Amniotic epithelial cell (primary cell): Measurements from ENCODE around the gene SHROOM4.

ENCODE experiments used
- DNase-seq: peaks from one replicate; pipeline ENCODE4 v3.0.0-alpha.2; 2010; ENCODE audit warnings: low read depth

The SHROOM4 gene

GRCh38 chrX:50778272-50778671 is 35.7 kb downstream of the SHROOM4 start:
- DNase-seq = no peak

GRCh38 chrX:50776248-50776647 is 37.7 kb downstream of the SHROOM4 start:
- DNase-seq = no peak

GRCh38 chrX:50771382-50771781 is 42.6 kb downstream of the SHROOM4 start:
- DNase-seq = no peak

- DNase-seq = peak; percentile 4
Observed at GRCh38 chrX:50770702-50771101, 43.3 kb downstream of the SHROOM4 start.

- no peak for DNase-seq
Observed at GRCh38 chrX:50769389-50770063, 44.5 kb downstream of the SHROOM4 start.

- no peak for DNase-seq
Observed at GRCh38 chrX:50768801-50769200, 45.2 kb downstream of the SHROOM4 start.

GRCh38 chrX:50765986-50766385 is 48.0 kb downstream of the SHROOM4 start:
- no peak for DNase-seq

- peak; percentile 2 for DNase-seq
Observed at GRCh38 chrX:50762578-50762977, 51.4 kb downstream of the SHROOM4 start.

- no peak for DNase-seq
Observed at GRCh38 chrX:50756276-50756675, 57.7 kb downstream of the SHROOM4 start.

- no peak for DNase-seq
Observed at GRCh38 chrX:50751091-50751490, 62.9 kb downstream of the SHROOM4 start.

GRCh38 chrX:50747471-50747900 is 66.5 kb downstream of the SHROOM4 start:
- peak; percentile 12 for DNase-seq

GRCh38 chrX:50736656-50737055 is 77.3 kb downstream of the SHROOM4 start:
- DNase-seq = no peak

GRCh38 chrX:50726296-50726695 is 87.7 kb downstream of the SHROOM4 start:
- DNase-seq = no peak

- no peak for DNase-seq
Observed at GRCh38 chrX:50725310-50725709, 88.7 kb downstream of the SHROOM4 start.

- no peak for DNase-seq
Observed at GRCh38 chrX:50723006-50723405, 91.0 kb downstream of the SHROOM4 start.

- no peak for DNase-seq
Observed at GRCh38 chrX:50721764-50722521, 92.1 kb downstream of the SHROOM4 start.

- DNase-seq = no peak
Observed at GRCh38 chrX:50719614-50720013, 94.4 kb downstream of the SHROOM4 start.

GRCh38 chrX:50718776-50719175 is 95.2 kb downstream of the SHROOM4 start:
- no peak for DNase-seq

GRCh38 chrX:50716706-50717105 is 97.3 kb downstream of the SHROOM4 start:
- DNase-seq = no peak

GRCh38 chrX:50712777-50713176 is 101.2 kb downstream of the SHROOM4 start:
- DNase-seq = no peak

- no peak for DNase-seq
Observed at GRCh38 chrX:50711907-50712306, 102.1 kb downstream of the SHROOM4 start.

- no peak for DNase-seq
Observed at GRCh38 chrX:50707955-50708699, 105.9 kb downstream of the SHROOM4 start.

- DNase-seq = no peak
Observed at GRCh38 chrX:50707405-50707804, 106.6 kb downstream of the SHROOM4 start.
